GM18909 (cell line): ENCODE measurements around the gene FXYD5.
"Not testable (repeated sequence)": the region's sequence is repeated elsewhere in the genome, so short reads cannot be mapped to it uniquely, and the experiment has no call there.

Experiments
- ATAC-seq: cut with Tn5 transposase; IDR thresholded peaks from one replicate; pipeline ENCODE4 v1.9.1; 2021; ENCODE audit warnings: mild to moderate bottlenecking; ENCODE audit not compliant: unreplicated experiment, poor library complexity

Gene FXYD5

GRCh38 chr19:35136231-35136630 is 18.3 kb upstream of the FXYD5 start:
- ATAC-seq, result no peak

- no peak for ATAC-seq
These were observed 17.4 kb upstream of the FXYD5 start for GRCh38 chr19:35136977-35137702.

GRCh38 chr19:35138305-35138892 is 16.1 kb upstream of the FXYD5 start, which contains the start of gene FXYD1:
Gene FXYD1, plus strand, starts transcription at chr19:35138824. Its CDS starts 1,256 bp downstream, at chr19:35140080.
- no peak for ATAC-seq

GRCh38 chr19:35140207-35140961 is 14.2 kb upstream of the FXYD5 start:
- no peak for ATAC-seq

- ATAC-seq, result peak; percentile 55
These were observed 13.3 kb upstream of the FXYD5 start for GRCh38 chr19:35140962-35141836.

DNA sequence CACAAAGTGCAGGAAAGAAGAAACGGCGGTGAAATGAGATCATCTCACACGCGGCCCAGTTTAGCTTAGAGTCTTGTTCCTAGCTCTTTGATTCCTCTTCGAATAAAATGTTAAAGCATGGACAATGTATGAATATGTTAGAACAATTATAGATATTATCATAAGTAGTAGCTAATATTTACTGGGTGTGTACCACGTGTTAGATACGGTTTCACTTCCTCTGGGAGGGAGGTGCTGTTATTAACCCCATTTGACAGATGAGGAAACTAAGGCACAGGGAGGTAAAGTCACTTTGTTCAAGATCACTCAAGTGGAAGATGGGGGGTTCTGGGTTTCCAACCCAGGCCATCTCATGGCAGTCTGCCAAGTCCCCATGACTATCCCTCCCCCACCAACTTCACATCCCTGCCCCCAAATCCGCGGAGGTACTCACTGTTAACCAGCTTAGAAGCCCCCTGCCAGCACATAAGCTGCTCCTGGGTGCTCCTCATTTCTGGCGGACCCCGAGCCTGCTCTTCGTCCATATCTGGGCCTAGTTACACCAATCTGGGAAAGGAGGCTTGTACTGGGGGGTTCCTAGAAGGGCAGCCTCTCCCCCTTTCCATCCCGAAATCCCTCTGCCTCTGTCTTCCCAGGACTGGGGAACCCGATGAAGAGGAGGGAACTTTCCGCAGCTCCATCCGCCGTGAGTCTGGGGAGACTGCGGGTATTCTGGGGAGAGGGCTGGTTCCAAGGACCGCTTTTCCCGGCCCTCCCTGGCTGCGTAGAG is 12.5 kb upstream of the FXYD5 start:
- ATAC-seq, result no peak

DNA sequence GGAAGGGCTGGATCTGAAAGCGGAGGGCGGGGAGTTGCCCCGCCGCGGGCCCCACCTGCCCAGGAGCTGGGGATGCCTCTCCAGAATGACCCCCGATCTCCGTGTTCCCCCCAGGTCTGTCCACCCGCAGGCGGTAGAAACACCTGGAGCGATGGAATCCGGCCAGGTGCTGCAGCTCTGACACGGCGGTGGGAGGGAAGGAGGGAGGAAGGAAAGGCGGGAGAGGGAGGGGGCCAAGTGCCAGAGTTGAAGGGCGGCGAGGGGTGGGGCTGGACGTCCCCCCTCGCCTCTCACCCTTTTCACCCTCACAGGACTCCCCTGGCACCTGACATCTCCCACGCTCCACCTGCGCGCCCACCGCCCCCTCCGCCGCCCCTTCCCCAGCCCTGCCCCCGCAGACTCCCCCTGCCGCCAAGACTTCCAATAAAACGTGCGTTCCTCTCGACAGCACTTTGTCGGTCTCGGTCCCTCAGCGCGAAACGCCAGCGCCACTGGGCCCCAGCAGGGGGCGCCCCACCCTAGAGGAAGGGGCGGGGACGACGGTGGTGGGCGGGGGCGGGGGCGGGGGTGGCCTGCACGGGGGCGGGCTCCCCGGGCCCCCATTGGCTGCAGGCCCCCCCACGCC is 11.8 kb upstream of the FXYD5 start:
- ATAC-seq, result no peak

DNA sequence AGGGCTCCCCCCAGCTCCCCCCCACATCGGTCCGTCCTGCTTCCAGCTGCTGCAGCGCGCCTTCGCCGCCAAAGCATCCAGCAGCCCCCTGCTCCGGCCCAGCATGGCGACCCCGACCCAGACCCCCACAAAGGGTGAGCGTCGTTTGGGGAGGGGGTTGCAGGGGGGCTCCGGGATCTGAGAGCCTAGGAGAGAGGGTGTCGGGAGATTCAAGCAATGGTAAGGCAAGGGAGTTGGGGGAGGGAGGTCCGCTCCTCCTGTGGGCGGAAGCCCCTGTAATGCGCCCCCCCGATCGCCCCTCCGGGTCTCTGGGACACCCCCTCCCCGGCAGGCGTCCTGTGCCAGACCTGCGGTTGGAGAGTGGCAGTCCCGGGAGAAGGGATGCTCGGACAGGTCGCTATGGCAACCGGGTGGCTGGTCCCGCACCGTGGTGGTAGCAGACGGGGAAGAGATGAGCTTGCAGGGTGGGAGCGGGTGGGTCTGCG is 11.3 kb upstream of the FXYD5 start, which contains the start of gene FXYD7:
TSS of gene FXYD7 (plus strand) at position 25 of the 485 bp plus-strand sequence. CDS start at position 104, 79 bp downstream.
- ATAC-seq, result no peak

- ATAC-seq, result no peak
These were observed 10.7 kb upstream of the FXYD5 start for GRCh38 chr19:35143818-35144217.

GRCh38 chr19:35144259-35144599 is 10.3 kb upstream of the FXYD5 start:
- ATAC-seq, result no peak

DNA sequence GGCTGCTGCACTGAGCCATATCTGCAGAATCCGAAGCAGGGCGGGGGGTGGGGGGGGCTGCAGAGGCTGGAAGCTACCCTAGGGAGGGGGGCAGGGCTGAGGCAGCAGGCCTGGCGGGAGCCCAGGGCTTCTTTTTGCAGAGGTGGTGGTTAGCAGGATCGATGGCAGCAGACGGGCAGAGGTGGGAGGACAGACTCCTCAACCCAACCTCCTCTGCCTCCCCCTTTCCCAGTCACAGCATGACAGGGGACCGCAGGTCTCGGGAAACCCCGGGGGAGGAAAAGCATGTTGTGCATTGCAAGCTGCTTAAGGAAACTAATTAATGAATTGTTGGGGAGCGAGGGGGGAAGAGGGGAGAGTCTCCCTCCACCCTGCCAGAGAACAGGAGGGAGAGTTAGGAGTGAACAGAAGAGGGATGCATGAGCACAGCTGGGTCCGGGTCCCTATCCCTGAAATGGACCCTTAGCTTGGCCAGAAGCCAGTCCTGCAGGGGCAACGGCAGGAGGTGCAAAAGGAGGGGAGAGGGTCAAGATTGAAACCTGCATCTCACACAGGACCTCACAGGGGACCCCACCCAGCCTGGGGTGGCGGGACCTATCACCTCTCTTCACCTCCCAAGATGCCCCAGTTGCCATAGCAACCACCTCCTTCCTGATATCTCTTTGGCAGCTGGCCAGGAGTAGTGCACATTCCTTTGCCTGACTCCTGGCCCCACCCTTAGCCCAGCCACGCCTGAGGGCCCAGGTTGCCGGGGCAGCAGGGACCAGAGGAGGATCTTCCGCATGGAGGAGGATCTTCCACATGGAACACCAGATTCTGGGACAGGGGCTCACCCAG is 9.7 kb upstream of the FXYD5 start:
- ATAC-seq, result no peak

DNA sequence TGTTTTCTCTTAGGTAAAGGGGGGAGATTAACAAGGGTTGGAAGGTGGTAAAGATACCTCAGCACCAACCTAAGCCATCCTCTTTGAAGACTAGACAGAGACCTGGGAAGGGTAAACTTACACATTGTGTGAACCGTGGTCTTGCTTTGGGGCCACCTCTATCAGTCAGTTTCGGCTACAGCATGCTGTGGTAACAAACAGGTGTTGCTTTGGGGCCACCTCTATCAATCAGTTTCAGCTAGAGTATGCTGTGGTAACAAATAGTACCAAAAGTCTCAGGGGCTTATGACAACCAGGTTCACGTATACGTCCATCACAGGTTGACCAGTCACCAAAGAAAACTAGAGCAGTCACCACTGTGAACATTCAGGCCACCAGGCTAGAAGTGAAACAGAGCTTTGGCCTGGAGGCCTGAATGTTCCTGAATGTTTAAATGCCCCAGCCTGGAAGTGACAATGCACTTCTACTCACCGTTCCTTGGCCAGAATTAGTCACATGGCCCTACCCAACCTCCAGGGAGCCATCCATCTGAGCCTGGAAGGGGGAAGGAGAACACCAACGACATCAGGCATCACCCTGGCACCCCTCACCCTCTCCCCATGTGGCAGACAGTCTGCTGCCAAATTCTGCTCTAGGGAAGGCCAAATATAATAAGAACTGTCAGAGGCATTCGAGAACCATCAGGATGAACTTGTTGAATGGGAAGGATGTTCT is 7.6 kb upstream of the FXYD5 start:
- ATAC-seq, result no peak

GRCh38 chr19:35149463-35149862 is 5.1 kb upstream of the FXYD5 start:
- no peak for ATAC-seq

- ATAC-seq, result no peak
These were observed 4.1 kb upstream of the FXYD5 start for GRCh38 chr19:35150445-35150844.

DNA sequence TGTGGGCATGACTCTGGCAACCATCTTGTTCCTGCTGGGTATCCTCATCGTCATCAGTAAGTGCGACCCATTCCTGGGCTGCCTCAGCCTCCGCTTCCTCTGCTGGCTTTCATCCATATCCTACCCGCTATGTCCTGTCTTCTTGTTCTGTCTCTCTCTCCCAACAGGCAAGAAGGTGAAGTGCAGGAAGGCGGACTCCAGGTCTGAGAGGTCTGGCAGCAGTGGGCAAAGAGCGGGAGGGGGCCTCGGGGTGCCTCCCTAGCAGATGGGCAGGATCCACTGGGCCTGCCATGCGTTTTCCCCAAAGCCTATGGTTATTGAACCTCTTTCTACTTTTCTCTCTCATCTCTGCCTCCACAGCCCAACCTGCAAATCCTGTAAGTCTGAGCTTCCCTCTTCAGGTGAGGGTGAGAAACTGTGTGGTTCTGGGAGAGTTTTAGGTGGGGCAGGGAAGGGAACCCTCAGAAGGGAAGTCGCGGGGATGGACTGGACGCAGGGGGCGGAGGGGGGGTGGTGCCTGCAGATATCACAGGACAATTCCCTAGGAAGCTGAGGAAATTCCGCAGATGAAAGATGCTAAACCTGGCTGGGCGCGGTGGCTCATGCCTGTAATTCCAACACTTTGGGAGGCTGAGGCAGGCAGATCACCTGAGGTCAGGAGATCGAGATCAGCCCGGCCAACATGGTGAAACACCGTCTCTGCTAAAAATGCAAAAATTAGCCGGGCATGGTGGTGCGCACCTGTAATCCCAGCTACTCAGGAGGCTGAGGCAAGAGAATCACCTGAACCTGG is 3.1 kb upstream of the FXYD5 start:
- ATAC-seq, result no peak

- ATAC-seq, result not testable (repeated sequence)
These were observed 1.4 kb upstream of the FXYD5 start for GRCh38 chr19:35153129-35153522.
